GM12891 (cell line): ENCODE data around the gene ICE1.
"Not testable (repeated sequence)": the region's sequence is repeated elsewhere in the genome, so short reads cannot be mapped to it uniquely, and the experiment has no call there.

ENCODE experiments used
- PAX5 ChIP-seq: IDR thresholded peaks from 2 replicates; pipeline ENCODE4 v1.6.1; 2011; ENCODE audit warnings: low read length, moderate library complexity, mild to moderate bottlenecking; ENCODE audit not compliant: insufficient read depth, severe bottlenecking
- POLR2A ChIP-seq: IDR thresholded peaks from 2 replicates; pipeline ENCODE4 v1.6.1; 2011; ENCODE audit warnings: low read depth, low read length, control low read depth
- POLR2AphosphoS5 ChIP-seq: IDR thresholded peaks from 2 replicates; pipeline ENCODE4 v1.6.1; 2011; ENCODE audit warnings: low read depth, low read length, control low read depth
- TAF1 ChIP-seq: IDR thresholded peaks from 2 replicates; pipeline ENCODE4 v1.6.1; 2011; ENCODE audit warnings: low read depth, low read length, control low read depth

GRCh38 chr5:5395093-5395492 is 27.4 kb upstream of the ICE1 start:
- not testable (repeated sequence) for TF ChIP-seq POLR2AphosphoS5, POLR2A, TAF1, PAX5
